ENCODE data around the gene WDR75. TPM values are rescaled to one million over a fixed set of nuclear protein-coding genes. Genes with fewer than 3 reads are reported as not detected.

Gene WDR75
- total RNA-seq, 1 donor from 2014 or later = 61.4 TPM

DNA sequence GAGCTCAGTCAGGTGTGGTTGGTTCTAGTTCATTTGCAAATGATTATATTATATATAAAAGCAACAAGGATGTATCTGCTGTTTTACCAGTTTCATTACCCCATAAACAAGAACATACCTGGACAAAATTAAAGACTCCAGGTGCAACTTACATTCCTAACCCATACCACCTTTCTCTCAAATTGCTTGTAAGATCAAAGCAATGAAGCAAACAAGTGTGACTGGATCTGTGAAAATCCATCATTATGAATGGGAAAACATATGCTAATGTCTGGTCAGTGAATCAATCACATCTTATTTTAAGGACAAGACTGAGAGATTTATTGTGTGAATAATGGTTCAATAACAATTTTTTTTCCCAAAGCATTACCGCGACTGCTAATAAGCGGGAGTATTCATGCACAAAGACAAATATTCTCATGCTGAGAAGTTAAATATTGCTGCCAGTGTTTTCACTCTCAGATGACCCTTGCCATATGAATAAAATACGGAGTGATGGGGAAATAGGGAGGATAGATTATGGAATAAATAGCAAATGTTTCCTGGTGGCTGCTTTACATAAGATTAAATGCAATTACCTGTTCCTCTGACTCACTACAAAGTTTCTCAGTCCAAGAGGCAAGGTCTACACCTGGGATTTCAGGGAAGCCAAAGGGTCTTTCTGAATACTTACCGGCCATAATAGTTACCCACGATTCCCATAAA, 59.3 kb downstream of the WDR75 start:
- Mint-ChIP-seq H3K27me3 (ENCODE audit: low read depth) (no peaks in the 10 kb centered on the region), H3K27ac (peak overlapping the region; percentile 80), H3K36me3 (peaks cover 6% of the 10 kb centered on the region), H3K9me3 (peaks cover 8% of the 10 kb centered on the region), H3K4me1 (peaks cover 52% of the 10 kb centered on the region), H3K4me3 (no peak overlapping the region)
- DNase-seq (ENCODE audit: low spot score in 2 of 2, unreplicated experiment in 2 of 2) = no peak
- TF ChIP-seq, protein P1, sequence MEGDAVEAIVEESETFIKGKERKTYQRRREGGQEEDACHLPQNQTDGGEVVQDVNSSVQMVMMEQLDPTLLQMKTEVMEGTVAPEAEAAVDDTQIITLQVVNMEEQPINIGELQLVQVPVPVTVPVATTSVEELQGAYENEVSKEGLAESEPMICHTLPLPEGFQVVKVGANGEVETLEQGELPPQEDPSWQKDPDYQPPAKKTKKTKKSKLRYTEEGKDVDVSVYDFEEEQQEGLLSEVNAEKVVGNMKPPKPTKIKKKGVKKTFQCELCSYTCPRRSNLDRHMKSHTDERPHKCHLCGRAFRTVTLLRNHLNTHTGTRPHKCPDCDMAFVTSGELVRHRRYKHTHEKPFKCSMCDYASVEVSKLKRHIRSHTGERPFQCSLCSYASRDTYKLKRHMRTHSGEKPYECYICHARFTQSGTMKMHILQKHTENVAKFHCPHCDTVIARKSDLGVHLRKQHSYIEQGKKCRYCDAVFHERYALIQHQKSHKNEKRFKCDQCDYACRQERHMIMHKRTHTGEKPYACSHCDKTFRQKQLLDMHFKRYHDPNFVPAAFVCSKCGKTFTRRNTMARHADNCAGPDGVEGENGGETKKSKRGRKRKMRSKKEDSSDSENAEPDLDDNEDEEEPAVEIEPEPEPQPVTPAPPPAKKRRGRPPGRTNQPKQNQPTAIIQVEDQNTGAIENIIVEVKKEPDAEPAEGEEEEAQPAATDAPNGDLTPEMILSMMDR (IDR thresholded peaks at IDR 0.05; ENCODE audit: unreplicated experiment) = no peak

DNA sequence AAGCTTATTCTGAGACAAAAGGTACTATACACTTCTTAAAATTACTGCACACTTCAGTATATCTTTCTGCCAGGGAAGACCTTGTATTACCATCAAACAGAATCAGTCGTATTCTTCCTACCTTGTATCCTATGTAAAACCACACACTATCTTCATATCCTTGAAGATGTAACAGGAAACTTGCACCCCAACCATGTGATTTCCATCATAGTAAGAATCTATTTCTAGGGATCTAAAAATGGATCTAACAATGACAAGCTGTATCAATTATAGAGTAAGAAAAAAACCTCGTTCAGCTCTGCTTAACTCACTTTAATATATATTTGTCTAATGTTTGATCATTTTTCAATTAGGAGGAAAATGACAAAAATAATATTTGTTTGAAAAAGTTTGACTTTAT, 60.2 kb downstream of the WDR75 start:
- Mint-ChIP-seq H3K4me3 (no peak overlapping the region), H3K27me3 (ENCODE audit: low read depth) (no peaks in the 10 kb centered on the region), H3K4me1 (peaks cover 58% of the 10 kb centered on the region), H3K36me3 (peaks cover 7% of the 10 kb centered on the region), H3K27ac (peak overlapping the region; percentile 80), H3K9me3 (peaks cover 8% of the 10 kb centered on the region)
- no peak for DNase-seq (ENCODE audit: low spot score in 2 of 2, unreplicated experiment in 2 of 2)
- TF ChIP-seq, protein P1 (IDR thresholded peaks at IDR 0.05; ENCODE audit: unreplicated experiment) = no peak

DNA sequence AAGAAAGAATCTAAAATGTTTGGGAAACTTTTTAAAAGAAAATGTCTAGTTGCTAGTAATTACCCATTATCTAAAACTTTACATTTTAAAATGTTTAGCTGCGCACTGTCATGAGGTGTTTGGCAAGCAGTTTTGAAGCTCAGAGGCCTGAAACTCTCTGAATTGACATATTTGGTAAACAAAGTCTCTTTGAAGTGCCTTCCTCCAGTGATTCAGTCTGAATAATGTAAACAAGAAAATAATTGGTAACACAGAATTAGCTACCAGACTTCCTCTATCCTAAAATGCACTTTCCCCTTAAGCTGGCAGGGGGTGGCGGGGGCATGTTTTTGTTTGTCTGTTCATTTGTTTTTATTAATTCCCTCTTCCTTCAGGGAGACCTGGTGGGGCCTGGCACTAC, 61.4 kb downstream of the WDR75 start:
- Mint-ChIP-seq H3K27ac (peak overlapping the region; percentile 64), H3K4me1 (peaks cover 60% of the 10 kb centered on the region), H3K4me3 (no peak overlapping the region), H3K36me3 (peaks cover 7% of the 10 kb centered on the region), H3K27me3 (ENCODE audit: low read depth) (no peaks in the 10 kb centered on the region), H3K9me3 (peaks cover 8% of the 10 kb centered on the region)
- TF ChIP-seq, protein P1 (IDR thresholded peaks at IDR 0.05; ENCODE audit: unreplicated experiment) = no peak
- DNase-seq (ENCODE audit: low spot score in 2 of 2, unreplicated experiment in 2 of 2) = no peak

DNA sequence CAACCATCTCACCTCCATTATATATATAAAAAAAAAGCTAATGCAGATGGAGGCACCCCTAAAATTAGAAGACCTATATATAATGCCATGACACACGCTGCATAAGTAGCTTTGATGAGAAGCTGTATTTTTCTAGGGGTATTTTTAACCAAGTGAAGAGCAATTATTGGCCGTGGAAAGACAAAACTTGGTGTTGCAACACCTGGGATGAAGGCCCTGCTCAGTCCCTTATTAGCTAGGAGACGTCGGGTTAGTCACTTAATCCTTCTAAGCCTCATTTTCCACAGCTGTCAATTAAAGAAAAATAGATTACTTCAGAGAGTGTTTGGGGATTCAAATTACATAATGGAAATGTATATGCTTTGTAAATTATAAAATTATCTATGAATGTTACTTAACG, 63.0 kb downstream of the WDR75 start:
- peaks cover 17% of the 10 kb centered on the region for H3K36me3 Mint-ChIP-seq
- peaks cover 21% of the 10 kb centered on the region for H3K9me3 Mint-ChIP-seq
- H3K4me3 Mint-ChIP-seq = no peak overlapping the region
- DNase-seq (ENCODE audit: low spot score in 2 of 2, unreplicated experiment in 2 of 2) = no peak
- peaks cover 50% of the 10 kb centered on the region for H3K4me1 Mint-ChIP-seq
- no peaks in the 10 kb centered on the region for H3K27me3 Mint-ChIP-seq (ENCODE audit: low read depth)
- TF ChIP-seq, protein P1 (IDR thresholded peaks at IDR 0.05; ENCODE audit: unreplicated experiment) = no peak
- no peak overlapping the region for H3K27ac Mint-ChIP-seq

DNA sequence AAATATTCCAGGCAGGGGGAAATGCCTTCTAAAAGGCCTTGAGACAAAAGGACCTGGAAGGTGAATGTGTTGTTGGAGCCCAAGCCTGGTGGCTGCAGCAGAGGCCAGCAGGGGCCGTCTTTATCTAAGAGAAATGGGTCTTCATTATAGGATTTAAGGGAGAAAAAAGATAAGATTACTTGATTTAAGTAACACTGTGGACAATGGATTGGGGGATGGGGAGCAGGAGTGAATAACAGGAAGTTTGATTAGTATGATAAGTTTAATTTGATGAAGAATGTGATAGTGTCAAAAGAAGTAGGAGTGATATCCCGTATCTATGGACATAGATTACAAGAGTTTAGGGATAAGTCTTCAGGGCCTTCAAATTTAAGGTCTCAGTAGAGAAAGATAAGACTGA, 64.2 kb downstream of the WDR75 start:
- TF ChIP-seq, protein P1 (IDR thresholded peaks at IDR 0.05; ENCODE audit: unreplicated experiment) = no peak
- no peaks in the 10 kb centered on the region for H3K27me3 Mint-ChIP-seq (ENCODE audit: low read depth)
- peaks cover 19% of the 10 kb centered on the region for H3K36me3 Mint-ChIP-seq
- peaks cover 27% of the 10 kb centered on the region for H3K9me3 Mint-ChIP-seq
- peaks cover 41% of the 10 kb centered on the region for H3K4me1 Mint-ChIP-seq
- no peak for DNase-seq (ENCODE audit: low spot score in 2 of 2, unreplicated experiment in 2 of 2)
- H3K27ac Mint-ChIP-seq = peak overlapping the region; percentile 2
- no peak overlapping the region for H3K4me3 Mint-ChIP-seq

All from mesothelial cell of epicardium (in vitro differentiated cells).